IMR-90 (cell line): ENCODE data around the gene CD164L2. TPM values are rescaled to one million over a fixed set of nuclear protein-coding genes. Genes with fewer than 3 reads are reported as not detected.
A peak's percentile ranks its signal among the peaks of the same experiment; 100 is the strongest.

Experiments
- ATAC-seq: fragments of 200-7000 bp; cut with Tn5 transposase; 2 replicates; pipeline ENCODE4 v1.9.1; 2020; ENCODE audit warnings: low read depth, mild to moderate bottlenecking, moderate library complexity
- BruUV-seq: library from RNA; stranded (reverse); fragments of 400-500 nt; replicated peaks from 2 replicates; lab custom pipeline; 2021; lab: Mats Ljungman, UMichigan
- CTCF ChIA-PET: fragments of 300-600 bp; formaldehyde crosslinking; extraction: SDS; loops from one replicate; lab custom pipeline; 2021; ENCODE audit warnings: antibody characterized with exemption; lab: Yijun Ruan, JAX
- POLR2A ChIA-PET: fragments of 300-600 bp; sonication (Branson Sonifier 250); formaldehyde crosslinking; loops from one replicate; lab custom pipeline; 2022; ENCODE audit warnings: antibody characterized with exemption; ENCODE audit not compliant: unreplicated experiment; lab: Charles Lee
- DNase-seq: peaks from one replicate; pipeline ENCODE4 v3.0.0; 2013
- H2AFZ ChIP-seq: replicated peaks from 2 replicates; pipeline ENCODE3; 2013; ENCODE audit warnings: low read length, mild to moderate bottlenecking; ENCODE audit not compliant: poor library complexity
- H2AK5ac ChIP-seq: 2 replicates; pipeline ENCODE4 v1.6.1; 2013; ENCODE audit warnings: low read depth, low read length, inconsistent platforms
- H2AK9ac ChIP-seq: replicated peaks from 2 replicates; pipeline ENCODE3; 2013; ENCODE audit warnings: mild to moderate bottlenecking, low read depth, low read length, moderate library complexity; ENCODE audit not compliant: poor library complexity
- H2BK120ac ChIP-seq: 2 replicates; pipeline ENCODE4 v1.6.1; 2013; ENCODE audit warnings: low read depth, low read length, inconsistent platforms
- H2BK15ac ChIP-seq: 3 replicates; pipeline ENCODE4 v1.6.1; 2013; ENCODE audit warnings: low read depth, low read length, inconsistent platforms
- H2BK20ac ChIP-seq: 2 replicates; pipeline ENCODE4 v1.6.1; 2013; ENCODE audit warnings: low read depth, mild to moderate bottlenecking, inconsistent platforms, low read length, moderate library complexity
- H2BK5ac ChIP-seq: 2 replicates; pipeline ENCODE4 v1.6.1; 2013; ENCODE audit warnings: mild to moderate bottlenecking, low read depth, low read length, inconsistent platforms; ENCODE audit not compliant: poor library complexity, severe bottlenecking
- H3K14ac ChIP-seq: replicated peaks from 2 replicates; pipeline ENCODE4 v1.6.1; 2013; ENCODE audit warnings: low read depth, low read length, inconsistent platforms
- H3K18ac ChIP-seq: 2 replicates; pipeline ENCODE4 v1.6.1; 2013; ENCODE audit warnings: low read depth, low read length, control low read depth
- H3K23ac ChIP-seq: 2 replicates; pipeline ENCODE4 v1.6.1; 2013; ENCODE audit warnings: low read depth, low read length, inconsistent platforms
- H3K27ac ChIP-seq: 2 replicates; pipeline ENCODE4 v1.5.1; 2013; ENCODE audit warnings: mild to moderate bottlenecking, control low read depth, low read length; ENCODE audit not compliant: insufficient read depth
- H3K27me3 ChIP-seq: 2 replicates; pipeline ENCODE4 v1.6.1; 2013; ENCODE audit warnings: low read length; ENCODE audit not compliant: control insufficient read depth, insufficient read depth
- H3K36me3 ChIP-seq: 2 replicates; pipeline ENCODE4 v1.6.1; 2013; ENCODE audit warnings: low read length, mixed read lengths; ENCODE audit not compliant: control insufficient read depth, insufficient read depth
- H3K4ac ChIP-seq: 2 replicates; pipeline ENCODE4 v1.6.1; 2013; ENCODE audit warnings: low read depth, low read length, inconsistent platforms
- H3K4me1 ChIP-seq: 2 replicates; pipeline ENCODE4 v1.6.1; 2013; ENCODE audit warnings: low read length, mixed read lengths; ENCODE audit not compliant: control insufficient read depth, insufficient read depth
- H3K4me2 ChIP-seq: 2 replicates; pipeline ENCODE4 v1.6.1; 2013; ENCODE audit warnings: low read depth, mild to moderate bottlenecking, control low read depth, low read length, moderate library complexity
- H3K4me3 ChIP-seq: 2 replicates; pipeline ENCODE4 v1.5.1; 2013; ENCODE audit warnings: low read depth, mild to moderate bottlenecking, control low read depth, low read length, moderate library complexity; ENCODE audit not compliant: insufficient read depth
- H3K56ac ChIP-seq: 2 replicates; pipeline ENCODE4 v1.6.1; 2013; ENCODE audit warnings: low read length, inconsistent platforms; ENCODE audit not compliant: insufficient read depth; ENCODE audit errors: extremely low read depth
- H3K79me1 ChIP-seq, 2 experiments: 2 replicates each; pipeline ENCODE4 v1.6.1; 2013; ENCODE audit warnings: low read length in 2 of 2, inconsistent platforms in 1 of 2, low read depth in 1 of 2
- H3K9ac ChIP-seq: 2 replicates; pipeline ENCODE4 v1.6.1; 2013; ENCODE audit warnings: low read depth, low read length, control low read depth
- H3K9me1 ChIP-seq: 2 replicates; pipeline ENCODE4 v1.6.1; 2013; ENCODE audit warnings: low read length, inconsistent platforms; ENCODE audit not compliant: insufficient read depth
- H3K9me3 ChIP-seq: 2 replicates; pipeline ENCODE4 v1.6.1; 2013; ENCODE audit warnings: low read length; ENCODE audit not compliant: control insufficient read depth, insufficient read depth
- H4K20me1 ChIP-seq: 2 replicates; pipeline ENCODE4 v1.6.1; 2013; ENCODE audit warnings: low read length, inconsistent platforms; ENCODE audit not compliant: insufficient read depth
- H4K5ac ChIP-seq: 2 replicates; pipeline ENCODE4 v1.6.1; 2013; ENCODE audit warnings: mild to moderate bottlenecking, low read depth, low read length, control low read depth
- H4K8ac ChIP-seq, 2 experiments: 2 replicates each; pipeline ENCODE4 v1.6.1; 2013; ENCODE audit warnings: low read depth in 2 of 2, low read length in 2 of 2, control low read depth in 1 of 2, inconsistent platforms in 1 of 2
- H4K91ac ChIP-seq: 2 replicates; pipeline ENCODE4 v1.6.1; 2013; ENCODE audit warnings: low read depth, low read length, inconsistent platforms; ENCODE audit not compliant: insufficient read depth
- CHD1 ChIP-seq: IDR thresholded peaks from 2 replicates; pipeline ENCODE4 v1.6.1; 2012; ENCODE audit warnings: low read depth, low read length, improper control_type of control experiment
- FOS ChIP-seq: fragments of 150-350 bp; IDR thresholded peaks from 2 replicates; pipeline ENCODE4 v1.6.1; 2016; ENCODE audit warnings: low read depth, low read length
- MAFK ChIP-seq: IDR thresholded peaks from 2 replicates; pipeline ENCODE4 v1.6.1; 2012; ENCODE audit warnings: low read depth, low read length, improper control_type of control experiment
- MAZ ChIP-seq: IDR thresholded peaks from 2 replicates; pipeline ENCODE4 v1.6.1; 2012; ENCODE audit warnings: low read depth, mild to moderate bottlenecking, low read length, improper control_type of control experiment, moderate library complexity, borderline replicate concordance
- MXI1 ChIP-seq: IDR thresholded peaks from 2 replicates; pipeline ENCODE4 v1.6.1; 2012; ENCODE audit warnings: low read depth, mild to moderate bottlenecking, low read length, moderate library complexity, borderline replicate concordance
- POLR2A ChIP-seq: IDR thresholded peaks from 2 replicates; pipeline ENCODE4 v1.6.1; 2012; ENCODE audit warnings: mild to moderate bottlenecking, low read depth, low read length
- RCOR1 ChIP-seq: IDR thresholded peaks from 2 replicates; pipeline ENCODE4 v1.6.1; 2012; ENCODE audit warnings: mild to moderate bottlenecking, low read length, improper control_type of control experiment; ENCODE audit not compliant: insufficient replicate concordance
- RFX5 ChIP-seq: IDR thresholded peaks from 2 replicates; pipeline ENCODE4 v1.8.0; 2012; ENCODE audit warnings: low read depth, mild to moderate bottlenecking, low read length, moderate library complexity
- SMC3 ChIP-seq: fragments of 150-350 bp; IDR thresholded peaks from 2 replicates; pipeline ENCODE4 v1.6.1; 2016; ENCODE audit warnings: low read depth, mild to moderate bottlenecking, antibody characterized with exemption, low read length, moderate library complexity
- WGBS, 2 experiments: methylation state at CpG; one replicate each; pipeline versions ENCODE4 v1.1.5 to v1.1.7; 2013; ENCODE audit warnings: missing lambda C conversion rate in 2 of 2; ENCODE audit not compliant: insufficient read length in 1 of 2; ENCODE audit errors: extremely low coverage in 2 of 2; 5-methylcytosine and 5-hydroxymethylcytosine counted together
- dilution Hi-C: fragments of 300-500 bp; cut with HindIII; formaldehyde crosslinking; loops from one replicate; pipeline ENCODE4 v1.14.3; 2018; ENCODE audit warnings: low sequenced_read_pairs; ENCODE audit not compliant: unreplicated experiment
- in situ Hi-C: fragments of 300-500 bp; cut with MboI; formaldehyde crosslinking; loops from 3 replicates; pipeline ENCODE4 v1.14.3; 2019; ENCODE audit warnings: low sequenced_read_pairs, inconsistent platforms, mixed read lengths
- intact Hi-C: fragments of 100-400 bp; cut with micrococcal nuclease; formaldehyde crosslinking; loops from 2 replicates; pipeline ENCODE4 v1.10.0; 2022
- polyA plus RNA-seq, 3 experiments: library from polyadenylated mRNA; depleted of rRNA; stranded (reverse); fragments of >200 nt; gene quantifications; 2 replicates each; pipeline ENCODE4 v1.2.3, GENCODE V29; 2012; ENCODE audit warnings: low replicate concordance in 1 of 3
- total RNA-seq: library from RNA; depleted of rRNA; stranded (reverse); fragments of >200 nt; gene quantifications from 2 replicates; pipeline ENCODE4 v1.2.3, GENCODE V29; 2012
- TF ChIP-seq, protein P1 (sequence below): conservative IDR thresholded peaks from 2 replicates; pipeline ENCODE4 v1.5.1; 2012; ENCODE audit warnings: mild to moderate bottlenecking, low read depth, low read length, improper control_type of control experiment
- TF ChIP-seq, protein P2 (sequence below): fragments of 150-350 bp; IDR thresholded peaks from 2 replicates; pipeline ENCODE4 v1.6.1; 2016; ENCODE audit warnings: low read depth, mild to moderate bottlenecking, low read length, moderate library complexity, borderline replicate concordance
- TF ChIP-seq, protein P3 (sequence below): fragments of 150-350 bp; IDR thresholded peaks from 2 replicates; pipeline ENCODE4 v1.6.1; 2017; ENCODE audit warnings: mild to moderate bottlenecking, antibody characterized with exemption, low read length, low read depth

The CD164L2 gene
- total and polyA plus RNA-seq, 2 of the 4 experiments (the other 2 are of a cell fraction): not detected

DNA sequence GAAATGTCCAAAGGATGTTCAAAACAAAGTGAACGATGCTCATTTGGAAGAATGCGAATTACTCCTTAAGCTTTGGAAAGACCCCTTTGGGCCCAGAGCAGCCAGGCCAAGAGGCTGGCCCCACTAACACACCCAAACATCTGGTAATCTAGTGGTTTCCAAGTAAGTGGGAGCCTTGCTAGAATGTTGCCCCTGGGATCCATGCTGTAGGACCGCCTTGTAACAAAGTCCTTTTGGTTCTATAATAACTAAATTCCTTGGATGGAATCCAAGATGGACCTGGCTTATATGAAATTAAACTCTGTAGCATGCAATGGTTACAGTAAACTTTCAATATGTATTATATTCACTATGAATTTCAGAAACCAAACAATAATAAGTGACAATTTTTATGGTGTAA is 34.6 kb upstream of the CD164L2 start:
- Histone ChIP-seq H2BK120ac (no peak overlapping the region), H4K20me1 (no peaks in the 10 kb centered on the region), H2AK9ac (peak overlapping the region; percentile 71), H3K4me3 (no peak overlapping the region), H2BK20ac (0 out of 2 replicates have a peak overlapping the region, but pooled peaks have one; percentile 20), H3K9me3 (no peaks in the 10 kb centered on the region), H3K79me1 (peaks cover 29 to 70% of the 10 kb centered on the region in 2 experiments), H3K18ac (peak overlapping the region; percentile 60), H3K14ac (peak overlapping the region; percentile 33), H4K5ac (peak overlapping the region; percentile 54; the same call in 1 of the 2 replicates), H4K8ac (peak overlapping the region; percentile 23 to 71; a peak in 2 of 4 replicates), H3K9me1 (peaks cover 8% of the 10 kb centered on the region; the same call in 1 of the 2 replicates), H3K4me2 (no peak overlapping the region), H3K27me3 (no peaks in the 10 kb centered on the region), H3K36me3 (peaks cover 38% of the 10 kb centered on the region), H3K9ac (0 out of 2 replicates have a peak overlapping the region, but pooled peaks have one; percentile 39), H2AFZ (no peak overlapping the region), H4K91ac (peak overlapping the region; percentile 70), H3K4me1 (peaks cover 11% of the 10 kb centered on the region), H3K4ac (peak overlapping the region; percentile 39; the same call in 1 of the 2 replicates), H3K27ac (peak overlapping the region; percentile 58; the same call in 1 of the 2 replicates), H2BK15ac (no peak overlapping the region), H3K23ac (peak overlapping the region; percentile 77; the same call in 1 of the 2 replicates), H2BK5ac (peak overlapping the region; percentile 44), H3K56ac (no peak overlapping the region), H2AK5ac (peak overlapping the region; percentile 42)
- DNase-seq (no peak), ATAC-seq (no peak)
- intact Hi-C loops (loop anchor here (1.0 to 2.0 kb wide), 2 partner anchors 71 to 110 kb away; no protein-coding TSS in a partner anchor), in situ Hi-C loops (loop anchor here (10.0 kb wide), 1 partner anchor 247 kb away; no protein-coding TSS in a partner anchor), dilution Hi-C loops (no loop called here)
- CTCF ChIA-PET: interaction anchor here (0.5 to 1.6 kb wide), 3 partner anchors 13 to 1153 kb away, joined by 3 to 5 read pairs (median 3); no protein-coding TSS in a partner anchor
- no CpG with 5 or more reads among the region's 3 CpGs for WGBS, 2 experiments
- no TSS peak for BruUV-seq
- TF ChIP-seq MXI1 (no peak), SMC3 (no peak), RFX5 (no peak), RCOR1 (no peak), MAZ (no peak), CHD1 (no peak), FOS (no peak), MAFK (no peak), POLR2A (no peak)
- TF ChIP-seq, protein P1, sequence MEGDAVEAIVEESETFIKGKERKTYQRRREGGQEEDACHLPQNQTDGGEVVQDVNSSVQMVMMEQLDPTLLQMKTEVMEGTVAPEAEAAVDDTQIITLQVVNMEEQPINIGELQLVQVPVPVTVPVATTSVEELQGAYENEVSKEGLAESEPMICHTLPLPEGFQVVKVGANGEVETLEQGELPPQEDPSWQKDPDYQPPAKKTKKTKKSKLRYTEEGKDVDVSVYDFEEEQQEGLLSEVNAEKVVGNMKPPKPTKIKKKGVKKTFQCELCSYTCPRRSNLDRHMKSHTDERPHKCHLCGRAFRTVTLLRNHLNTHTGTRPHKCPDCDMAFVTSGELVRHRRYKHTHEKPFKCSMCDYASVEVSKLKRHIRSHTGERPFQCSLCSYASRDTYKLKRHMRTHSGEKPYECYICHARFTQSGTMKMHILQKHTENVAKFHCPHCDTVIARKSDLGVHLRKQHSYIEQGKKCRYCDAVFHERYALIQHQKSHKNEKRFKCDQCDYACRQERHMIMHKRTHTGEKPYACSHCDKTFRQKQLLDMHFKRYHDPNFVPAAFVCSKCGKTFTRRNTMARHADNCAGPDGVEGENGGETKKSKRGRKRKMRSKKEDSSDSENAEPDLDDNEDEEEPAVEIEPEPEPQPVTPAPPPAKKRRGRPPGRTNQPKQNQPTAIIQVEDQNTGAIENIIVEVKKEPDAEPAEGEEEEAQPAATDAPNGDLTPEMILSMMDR: no peak
- TF ChIP-seq, protein P2, sequence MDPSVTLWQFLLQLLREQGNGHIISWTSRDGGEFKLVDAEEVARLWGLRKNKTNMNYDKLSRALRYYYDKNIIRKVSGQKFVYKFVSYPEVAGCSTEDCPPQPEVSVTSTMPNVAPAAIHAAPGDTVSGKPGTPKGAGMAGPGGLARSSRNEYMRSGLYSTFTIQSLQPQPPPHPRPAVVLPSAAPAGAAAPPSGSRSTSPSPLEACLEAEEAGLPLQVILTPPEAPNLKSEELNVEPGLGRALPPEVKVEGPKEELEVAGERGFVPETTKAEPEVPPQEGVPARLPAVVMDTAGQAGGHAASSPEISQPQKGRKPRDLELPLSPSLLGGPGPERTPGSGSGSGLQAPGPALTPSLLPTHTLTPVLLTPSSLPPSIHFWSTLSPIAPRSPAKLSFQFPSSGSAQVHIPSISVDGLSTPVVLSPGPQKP: no peak
- TF ChIP-seq, protein P3, sequence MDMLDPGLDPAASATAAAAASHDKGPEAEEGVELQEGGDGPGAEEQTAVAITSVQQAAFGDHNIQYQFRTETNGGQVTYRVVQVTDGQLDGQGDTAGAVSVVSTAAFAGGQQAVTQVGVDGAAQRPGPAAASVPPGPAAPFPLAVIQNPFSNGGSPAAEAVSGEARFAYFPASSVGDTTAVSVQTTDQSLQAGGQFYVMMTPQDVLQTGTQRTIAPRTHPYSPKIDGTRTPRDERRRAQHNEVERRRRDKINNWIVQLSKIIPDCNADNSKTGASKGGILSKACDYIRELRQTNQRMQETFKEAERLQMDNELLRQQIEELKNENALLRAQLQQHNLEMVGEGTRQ: no peak
- POLR2A ChIA-PET: no interaction called here
